A673 (cell line): ENCODE measurements around the gene RHEX. TPM values are rescaled to one million over a fixed set of nuclear protein-coding genes. Genes with fewer than 3 reads are reported as not detected.

Experiments
- BruUV-seq: library from RNA; stranded (reverse); fragments of 400-500 nt; replicated peaks from 2 replicates; lab custom pipeline; 2021; lab: Mats Ljungman, UMichigan
- CTCF ChIA-PET: fragments of 300-600 bp; sonication (Branson Sonifier 250); formaldehyde crosslinking; loops from one replicate; lab custom pipeline; 2022; ENCODE audit warnings: antibody characterized with exemption; lab: Charles Lee
- POLR2A ChIA-PET: fragments of 300-600 bp; sonication (Branson Sonifier 250); formaldehyde crosslinking; loops from one replicate; lab custom pipeline; 2022; ENCODE audit warnings: antibody characterized with exemption; ENCODE audit not compliant: low non-redundant PET; lab: Charles Lee
- DNase-seq: peaks from one replicate; pipeline ENCODE4 v3.0.0-alpha.2; 2015; ENCODE audit warnings: low spot score
- H3K27ac ChIP-seq: fragments of 200-600 bp; sonication (generic); 2 replicates; pipeline ENCODE4 v1.5.1; 2016; ENCODE audit warnings: mixed run types, low read depth, mild to moderate bottlenecking, mixed read lengths, antibody characterized with exemption, low read length; ENCODE audit not compliant: poor library complexity, severe bottlenecking
- H3K27me3 ChIP-seq: fragments of 200-600 bp; sonication (generic); replicated peaks from 2 replicates; pipeline ENCODE4 v1.6.1; 2017; ENCODE audit warnings: mixed run types, low read depth, mild to moderate bottlenecking, mixed read lengths, antibody characterized with exemption, low read length; ENCODE audit not compliant: insufficient read depth, poor library complexity
- H3K36me3 ChIP-seq: fragments of 200-600 bp; sonication (generic); 2 replicates; pipeline ENCODE4 v1.6.1; 2016; ENCODE audit warnings: mixed run types, mild to moderate bottlenecking, mixed read lengths, antibody characterized with exemption, low read length; ENCODE audit not compliant: insufficient read depth, poor library complexity, severe bottlenecking
- H3K4me1 ChIP-seq: fragments of 200-600 bp; sonication (generic); 2 replicates; pipeline ENCODE4 v1.6.1; 2017; ENCODE audit warnings: mixed run types, mild to moderate bottlenecking, mixed read lengths, antibody characterized with exemption, low read length; ENCODE audit not compliant: insufficient read depth, poor library complexity, severe bottlenecking
- H3K4me3 ChIP-seq: fragments of 200-600 bp; sonication (generic); 2 replicates; pipeline ENCODE4 v1.5.1; 2016; ENCODE audit warnings: low read depth, mixed run types, mild to moderate bottlenecking, mixed read lengths, low read length; ENCODE audit not compliant: poor library complexity, severe bottlenecking
- H3K9me3 ChIP-seq: fragments of 200-600 bp; sonication (generic); 2 replicates; pipeline ENCODE4 v1.6.1; 2016; ENCODE audit warnings: mixed run types, low read depth, mild to moderate bottlenecking, mixed read lengths, antibody characterized with exemption, low read length; ENCODE audit not compliant: poor library complexity, severe bottlenecking
- EZH2 ChIP-seq: fragments of 200-600 bp; sonication (generic); IDR thresholded peaks from 2 replicates; pipeline ENCODE4 v1.6.1; 2017; ENCODE audit warnings: borderline replicate concordance, low read depth, mild to moderate bottlenecking, mixed read lengths, antibody characterized with exemption, low read length; ENCODE audit not compliant: poor library complexity, severe bottlenecking
- intact Hi-C: fragments of 100-400 bp; cut with micrococcal nuclease; formaldehyde crosslinking; loops from one replicate; pipeline ENCODE4 v1.10.0; 2022; ENCODE audit not compliant: unreplicated experiment
- total RNA-seq: library from RNA; stranded (reverse); gene quantifications from 2 replicates; pipeline ENCODE4 v1.2.3, GENCODE V29; 2021
- TF ChIP-seq, protein P1 (sequence below): fragments of 300-800, 200-600 bp; sonication (generic); conservative IDR thresholded peaks from 2 replicates; pipeline ENCODE4 v1.5.1; 2017; ENCODE audit warnings: low read depth, mild to moderate bottlenecking, antibody characterized with exemption, low read length, moderate library complexity, mixed read lengths

Gene RHEX
- total RNA-seq, 1 experiment from 2014 or later = not detected

DNA sequence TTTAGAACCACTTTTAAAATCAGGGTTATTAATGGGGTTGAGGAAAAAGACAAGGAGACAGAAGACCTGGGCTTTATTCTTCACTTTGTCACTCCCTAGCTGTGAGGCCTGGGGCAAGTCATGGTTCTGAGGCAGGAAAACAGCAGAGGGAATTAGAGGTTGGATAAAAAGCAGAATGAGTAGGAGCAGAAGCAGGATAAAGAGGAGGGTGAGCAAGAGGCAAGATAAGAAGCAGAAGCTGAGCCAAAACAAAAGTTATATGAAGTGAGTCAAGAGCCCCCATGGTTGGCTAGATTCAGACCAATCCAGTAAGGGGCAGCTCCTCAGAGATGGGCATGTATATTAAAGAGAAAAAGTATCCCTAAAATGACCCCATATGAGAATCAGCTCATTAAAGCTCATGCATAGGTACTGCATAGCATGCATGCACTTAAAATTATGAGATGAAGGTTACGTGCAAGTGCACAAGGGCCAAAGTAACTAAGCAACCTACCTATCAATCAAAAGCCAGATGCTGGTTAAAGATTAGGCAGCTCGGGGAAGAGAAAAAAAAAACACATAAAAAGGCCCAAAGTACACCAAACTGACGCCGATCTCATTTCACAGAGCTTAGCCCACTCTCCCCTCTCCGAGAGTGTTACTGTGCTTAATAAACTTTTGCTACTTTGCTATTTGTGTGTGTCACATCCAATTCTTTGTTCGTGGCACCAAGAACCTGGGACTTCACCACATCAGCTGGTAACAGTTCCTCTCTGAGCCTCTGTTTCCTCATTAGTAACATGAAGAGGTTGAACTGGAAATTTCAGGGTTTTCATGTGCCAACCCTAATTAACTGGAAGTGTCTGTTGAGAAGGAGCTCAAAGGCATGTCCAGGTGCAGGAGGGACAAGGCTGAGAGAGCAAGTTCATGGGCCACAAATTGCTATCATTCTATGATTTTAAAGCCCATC, 62.0 kb downstream of the RHEX start:
- Histone ChIP-seq H3K27ac (no peak overlapping the region), H3K36me3 (no peaks in the 10 kb centered on the region), H3K9me3 (no peaks in the 10 kb centered on the region), H3K4me3 (no peak overlapping the region), H3K27me3 (peaks cover 35% of the 10 kb centered on the region), H3K4me1 (no peaks in the 10 kb centered on the region)
- no peak for DNase-seq
- ChIA-PET CTCF (interaction anchor here (0.7 to 1.1 kb wide), 2 partner anchors 86 to 138 kb away, joined by 3 to 5 read pairs; no protein-coding TSS in a partner anchor), POLR2A (interaction anchor here (0.6 kb wide), 1 partner anchor 949 kb away, joined by 3 read pairs; no protein-coding TSS in a partner anchor)
- intact Hi-C loops = no loop called here
- no peak for TF ChIP-seq EZH2
- TF ChIP-seq, protein P1, sequence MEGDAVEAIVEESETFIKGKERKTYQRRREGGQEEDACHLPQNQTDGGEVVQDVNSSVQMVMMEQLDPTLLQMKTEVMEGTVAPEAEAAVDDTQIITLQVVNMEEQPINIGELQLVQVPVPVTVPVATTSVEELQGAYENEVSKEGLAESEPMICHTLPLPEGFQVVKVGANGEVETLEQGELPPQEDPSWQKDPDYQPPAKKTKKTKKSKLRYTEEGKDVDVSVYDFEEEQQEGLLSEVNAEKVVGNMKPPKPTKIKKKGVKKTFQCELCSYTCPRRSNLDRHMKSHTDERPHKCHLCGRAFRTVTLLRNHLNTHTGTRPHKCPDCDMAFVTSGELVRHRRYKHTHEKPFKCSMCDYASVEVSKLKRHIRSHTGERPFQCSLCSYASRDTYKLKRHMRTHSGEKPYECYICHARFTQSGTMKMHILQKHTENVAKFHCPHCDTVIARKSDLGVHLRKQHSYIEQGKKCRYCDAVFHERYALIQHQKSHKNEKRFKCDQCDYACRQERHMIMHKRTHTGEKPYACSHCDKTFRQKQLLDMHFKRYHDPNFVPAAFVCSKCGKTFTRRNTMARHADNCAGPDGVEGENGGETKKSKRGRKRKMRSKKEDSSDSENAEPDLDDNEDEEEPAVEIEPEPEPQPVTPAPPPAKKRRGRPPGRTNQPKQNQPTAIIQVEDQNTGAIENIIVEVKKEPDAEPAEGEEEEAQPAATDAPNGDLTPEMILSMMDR = no peak
- BruUV-seq = no TSS peak

DNA sequence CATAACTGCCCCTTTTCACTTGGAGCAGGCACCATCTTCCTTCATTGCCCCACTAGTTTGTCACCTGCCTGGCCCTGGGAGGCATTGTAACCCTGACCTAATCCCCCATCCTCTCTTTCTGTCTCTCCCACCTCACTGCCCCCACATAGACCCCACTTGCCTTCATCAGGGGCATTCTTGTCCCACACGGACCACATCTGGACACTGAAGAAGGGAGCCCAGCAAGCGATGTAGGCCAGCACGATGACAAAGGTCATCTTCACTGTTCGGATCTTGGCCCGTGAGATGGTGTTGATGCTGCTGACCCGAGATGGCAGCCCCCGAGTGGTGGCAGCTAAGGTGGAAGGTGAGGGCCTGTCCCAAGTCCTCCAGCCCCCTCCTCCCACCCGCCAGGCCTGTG, 62.8 kb downstream of the RHEX start:
- CTCF ChIA-PET = interaction anchor here (1.1 kb wide), 1 partner anchor 138 kb away, joined by 3 read pairs; no protein-coding TSS in a partner anchor
- peaks cover 39% of the 10 kb centered on the region for H3K27me3 ChIP-seq
- no peak for DNase-seq
- BruUV-seq = no TSS peak
- POLR2A ChIA-PET = no interaction called here
- H3K4me1 ChIP-seq = no peaks in the 10 kb centered on the region
- intact Hi-C loops = no loop called here
- TF ChIP-seq EZH2 = no peak
- TF ChIP-seq, protein P1 = no peak
- H3K4me3 ChIP-seq = no peak overlapping the region
- peaks cover 4% of the 10 kb centered on the region for H3K9me3 ChIP-seq
- no peak overlapping the region for H3K27ac ChIP-seq
- no peaks in the 10 kb centered on the region for H3K36me3 ChIP-seq

DNA sequence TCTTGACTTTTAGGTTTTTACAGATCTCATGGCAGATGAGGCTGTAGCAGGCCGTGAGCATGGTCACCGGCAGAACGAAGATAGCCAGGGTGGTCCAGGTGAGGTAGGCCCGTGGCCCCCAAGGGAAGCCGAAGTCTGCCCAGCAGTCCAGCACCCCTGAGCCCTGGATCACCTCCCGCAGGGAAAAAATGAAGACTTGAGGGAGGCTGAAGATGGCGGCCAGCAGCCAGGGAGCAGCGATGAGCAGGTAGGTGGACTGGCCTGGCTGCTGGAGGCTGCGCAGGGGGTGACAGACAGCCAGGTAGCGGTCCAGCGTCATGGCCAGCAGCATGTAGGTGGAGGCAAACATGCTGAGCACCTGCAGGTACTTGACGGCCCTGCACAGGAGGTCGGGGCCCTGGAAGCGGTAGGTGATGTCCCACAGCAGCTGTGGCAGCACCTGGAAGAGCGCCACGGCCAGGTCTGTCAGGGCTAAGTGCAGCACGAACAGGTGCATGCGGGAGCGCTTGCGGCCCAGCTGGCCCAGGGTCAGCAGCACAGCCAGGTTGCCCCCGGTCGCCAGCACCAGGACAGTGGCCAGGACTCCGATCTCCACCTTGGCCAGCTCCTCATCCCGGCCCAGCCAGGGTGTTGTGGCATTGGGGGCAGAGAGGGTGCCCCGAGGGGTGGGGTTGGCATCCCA, 63.4 kb downstream of the RHEX start:
- Histone ChIP-seq H3K36me3 (no peaks in the 10 kb centered on the region), H3K4me1 (no peaks in the 10 kb centered on the region), H3K27me3 (peaks cover 39% of the 10 kb centered on the region), H3K4me3 (no peak overlapping the region), H3K9me3 (peaks cover 9% of the 10 kb centered on the region), H3K27ac (no peak overlapping the region)
- CTCF ChIA-PET = interaction anchor here (1.1 kb wide), 1 partner anchor 139 kb away, joined by 3 read pairs; no protein-coding TSS in a partner anchor
- BruUV-seq = no TSS peak
- intact Hi-C loops = no loop called here
- TF ChIP-seq, protein P1 = no peak
- TF ChIP-seq EZH2 = no peak
- POLR2A ChIA-PET = no interaction called here
- no peak for DNase-seq
